K562 (cell line): Measurements from ENCODE around the gene VIPR2. TPM values are rescaled to one million over a fixed set of nuclear protein-coding genes. Genes with fewer than 3 reads are reported as not detected.

Experiments
- CUX1 ChIP-seq: fragments of 200-800 bp; sonication (Bioruptor generic); IDR thresholded peaks from 2 replicates; pipeline ENCODE4 v1.6.1; 2016; ENCODE audit warnings: missing genetic modification characterization, missing compliant biosample characterization
- HDAC2 ChIP-seq: fragments of 450-650 bp; IDR thresholded peaks from 2 replicates; pipeline ENCODE4 v1.6.1; 2016; ENCODE audit warnings: mild to moderate bottlenecking
- MGA ChIP-seq: fragments of 450-650 bp; IDR thresholded peaks from 2 replicates; pipeline ENCODE4 v1.6.1; 2016; ENCODE audit warnings: mild to moderate bottlenecking, moderate library complexity
- MYC ChIP-seq, 2 experiments: fragments of 250-450 bp in 1 of 2; sonication (Bioruptor Pico) in 1 of 2; IDR thresholded peaks; 2 replicates each; pipeline versions ENCODE4 v1.5.1 to v1.6.1; 2012 to 2021; ENCODE audit warnings: low read depth in 2 of 2, borderline replicate concordance in 1 of 2, improper control_type of control experiment in 1 of 2, low read length in 1 of 2, mild to moderate bottlenecking in 1 of 2, moderate library complexity in 1 of 2
- RHOXF2B ChIP-seq: fragments of 250-450 bp; sonication (Bioruptor Pico); conservative IDR thresholded peaks from 2 replicates; pipeline ENCODE4 v1.5.1; 2021
- ZNF316 ChIP-seq: fragments of 450-650 bp; IDR thresholded peaks from 2 replicates; pipeline ENCODE4 v1.6.1; 2016
- polyA plus RNA-seq, 8 experiments: library from polyadenylated mRNA; depleted of rRNA in 4 of 8; stranded (reverse) in 5 of 8; unstranded in 3 of 8; fragments of >200 nt; fragmentation: Nextera tagmentation in 2 of 8; fragmentation: Illumina TruSeq in 1 of 8; extraction: Ambion mirVana in 2 of 8; extraction: Trizol in 1 of 8; gene quantifications; 2 replicates each; pipeline versions ENCODE4 v1.2.1 to v1.2.3, GENCODE V29; 2011 to 2014; ENCODE audit warnings: inconsistent platforms in 1 of 8, missing spikeins in 1 of 8
- total RNA-seq, 7 experiments: library from RNA; depleted of rRNA in 6 of 7; stranded (reverse); fragments of >200 nt in 6 of 7; fragmentation: Illumina TruSeq in 2 of 7; extraction: Trizol in 2 of 7; gene quantifications; 2 replicates each; pipeline versions ENCODE4 v1.2.1 to v1.2.3, GENCODE V29; 2011 to 2021; ENCODE audit warnings: low replicate concordance in 1 of 7

The VIPR2 gene
- total and polyA plus RNA-seq, 9 of the 15 experiments (the other 6 are each of a cell fraction or from before 2014, with no cell fraction given) = 0.04 TPM; not detected in 8

- TF ChIP-seq MGA (peak; percentile 90), CUX1 (CRISPR knock-in tag) (no peak), MYC (IDR thresholded peaks at IDR 0.05; ENCODE audit: low read depth, low read length) (peak; percentile 60; the same call in 1 of the 2 replicates), MYC (CRISPR knock-in tag; IDR thresholded peaks at IDR 0.05; ENCODE audit: borderline replicate concordance, low read depth) (no peak), ZNF316 (no peak), RHOXF2B (CRISPR knock-in tag) (no peak), HDAC2 (no peak)
These were observed 32.3 kb downstream of the VIPR2 start (continued) for GRCh38 chr7:159112136-159113011.
